K562 (cell line): ENCODE measurements around the gene UGT2B7. TPM values are rescaled to one million over a fixed set of nuclear protein-coding genes. Genes with fewer than 3 reads are reported as not detected.

Experiments
- ATAC-seq: fragments of 200-7000 bp; cut with Tn5 transposase; 3 replicates; pipeline ENCODE4 v1.9.1; 2020; ENCODE audit warnings: moderate library complexity
- BruUV-seq: library from RNA; stranded (reverse); fragments of 400-500 nt; replicated peaks from 2 replicates; lab custom pipeline; 2021; lab: Mats Ljungman, UMichigan
- CTCF ChIA-PET: fragments of 300-600 bp; formaldehyde crosslinking; extraction: SDS; loops from one replicate; lab custom pipeline; 2021; ENCODE audit warnings: low intra/inter-chr PET ratio; lab: Yijun Ruan, JAX
- POLR2A ChIA-PET: fragments of 300-600, 350-650 bp; sonication (Branson Sonifier 250); formaldehyde crosslinking; extraction: SDS; loops from one replicate; lab custom pipeline; 2021; ENCODE audit warnings: antibody characterized with exemption, inconsistent platforms; lab: Yijun Ruan, JAX
- DNase-seq, 4 experiments: peaks; one replicate each; pipeline versions ENCODE4 v3.0.0 to v3.0.0-alpha.2; 2011 to 2018; ENCODE audit warnings: low spot score in 3 of 4, mixed read lengths in 3 of 4; ENCODE audit errors: extremely low read depth in 1 of 4
- FAIRE-seq: peaks from 2 replicates; lab custom pipeline; 2011; peaks lifted over from hg19 to GRCh38; lab: Jason Lieb, UNC
- H2AFZ ChIP-seq: 2 replicates; pipeline ENCODE4 v1.6.0; 2011; ENCODE audit warnings: low read depth, low read length, control low read depth, inconsistent platforms
- H3K27ac ChIP-seq: fragments of 200-600 bp; 3 replicates; pipeline ENCODE4 v1.8.0; 2011; ENCODE audit warnings: low read depth, mild to moderate bottlenecking, control low read depth, inconsistent platforms, low read length, moderate library complexity, mixed read lengths; ENCODE audit errors: extremely low read depth
- H3K27me3 ChIP-seq, 2 experiments: fragments of 300-600 bp in 1 of 2; 2 replicates in 1 of 2; 3 replicates in 1 of 2; pipeline versions ENCODE4 v1.6.0 to v1.8.0; 2011; ENCODE audit warnings: inconsistent platforms in 2 of 2, low read length in 2 of 2, mild to moderate bottlenecking in 1 of 2, mixed read lengths in 1 of 2, moderate library complexity in 1 of 2; ENCODE audit not compliant: control insufficient read depth in 2 of 2, insufficient read depth in 2 of 2
- H3K36me3 ChIP-seq: fragments of 300-600 bp; 3 replicates; pipeline ENCODE4 v1.8.0; 2011; ENCODE audit warnings: mild to moderate bottlenecking, low read length, inconsistent platforms; ENCODE audit not compliant: control insufficient read depth, insufficient read depth
- H3K4me1 ChIP-seq, 2 experiments: fragments of 200-600 bp in 1 of 2; replicated peaks in 1 of 2; 2 replicates in 1 of 2; 3 replicates in 1 of 2; pipeline versions ENCODE4 v1.5.1 to v1.8.0; 2011; ENCODE audit warnings: inconsistent platforms in 2 of 2, low read length in 2 of 2, mild to moderate bottlenecking in 1 of 2, mixed read lengths in 1 of 2, moderate library complexity in 1 of 2; ENCODE audit not compliant: control insufficient read depth in 2 of 2, insufficient read depth in 2 of 2
- H3K4me2 ChIP-seq: 2 replicates; pipeline ENCODE4 v1.6.1; 2011; ENCODE audit warnings: low read length, control low read depth, inconsistent platforms, mixed read lengths; ENCODE audit not compliant: insufficient read depth
- H3K4me3 ChIP-seq: fragments of 200-600 bp; sonication (generic), shearing (Covaris generic); 2 replicates; pipeline ENCODE4 v1.5.1; 2016; ENCODE audit warnings: control low read depth, inconsistent platforms
- H3K79me2 ChIP-seq: fragments of 200-600 bp; 3 replicates; pipeline ENCODE4 v1.8.0; 2011; ENCODE audit warnings: low read length, inconsistent platforms; ENCODE audit not compliant: control insufficient read depth, insufficient read depth
- H3K9ac ChIP-seq, 2 experiments: 2 replicates each; pipeline versions ENCODE4 v1.6.0 to v1.6.1; 2011; ENCODE audit warnings: low read depth in 2 of 2, low read length in 2 of 2, control low read depth in 1 of 2, inconsistent platforms in 1 of 2, mild to moderate bottlenecking in 1 of 2, mixed read lengths in 1 of 2; ENCODE audit not compliant: insufficient read depth in 1 of 2
- H3K9me1 ChIP-seq: one replicate; pipeline ENCODE4 v1.6.0; 2011; ENCODE audit warnings: inconsistent platforms, mild to moderate bottlenecking, low read length, moderate library complexity; ENCODE audit not compliant: control insufficient read depth, insufficient read depth
- H3K9me3 ChIP-seq: replicated peaks from 2 replicates; pipeline ENCODE4 v1.5.1; 2011; ENCODE audit warnings: low read depth, low read length, inconsistent platforms; ENCODE audit not compliant: control insufficient read depth, insufficient read depth
- H4K20me1 ChIP-seq: replicated peaks from 2 replicates; pipeline ENCODE4 v1.6.1; 2011; ENCODE audit warnings: low read length, inconsistent platforms, mixed read lengths; ENCODE audit not compliant: control insufficient read depth, insufficient read depth
- EP300 ChIP-seq: IDR thresholded peaks from 2 replicates; pipeline ENCODE4 v1.6.1; 2012; ENCODE audit warnings: low read length, improper control_type of control experiment
- KLF13 ChIP-seq: fragments of 450-650 bp; IDR thresholded peaks from 2 replicates; pipeline ENCODE4 v1.6.1; 2016; ENCODE audit warnings: missing genetic modification characterization, low read depth, mild to moderate bottlenecking, missing compliant biosample characterization, moderate library complexity, borderline replicate concordance
- POU5F1 ChIP-seq: fragments of 150-350 bp; IDR thresholded peaks from 2 replicates; pipeline ENCODE4 v1.6.1; 2014; ENCODE audit warnings: borderline replicate concordance, low read length, low read depth, mild to moderate bottlenecking; ENCODE audit not compliant: partially characterized antibody
- SMAD1 ChIP-seq: fragments of 150-350 bp; IDR thresholded peaks from 2 replicates; pipeline ENCODE4 v1.6.1; 2014; ENCODE audit warnings: low read length, low read depth; ENCODE audit not compliant: partially characterized antibody
- ZBTB40 ChIP-seq, 2 experiments: fragments of 450-650 bp in 1 of 2; sonication (generic) in 1 of 2; formaldehyde crosslinking in 1 of 2; IDR thresholded peaks; 2 replicates each; pipeline versions ENCODE4 v1.7.1 to v1.9.0; 2016 to 2022; ENCODE audit warnings: inconsistent platforms in 1 of 2, mild to moderate bottlenecking in 1 of 2, missing genetic modification reagents in 1 of 2
- ZNF507 ChIP-seq: conservative IDR thresholded peaks from 2 replicates; pipeline ENCODE4 v1.6.1; 2017; ENCODE audit warnings: missing genetic modification characterization, missing compliant biosample characterization
- ZNF511 ChIP-seq: sonication (generic); formaldehyde crosslinking; IDR thresholded peaks from 2 replicates; pipeline ENCODE4 v1.8.0; 2022; ENCODE audit warnings: mild to moderate bottlenecking, missing genetic modification reagents
- WGBS: fragments of 100-300 bp; shearing (Covaris generic); methylation state at CpG from one replicate; pipeline ENCODE4 v1.1.6; 2016; ENCODE audit warnings: low coverage, mixed read lengths; ENCODE audit not compliant: insufficient coverage; ENCODE audit errors: missing lambda C conversion rate; 5-methylcytosine and 5-hydroxymethylcytosine counted together
- in situ Hi-C: fragments of 300-500 bp; cut with MboI; formaldehyde crosslinking; loops from 4 replicates; pipeline ENCODE4 v1.15.0; 2018; ENCODE audit warnings: inconsistent platforms, mixed read lengths
- intact Hi-C: fragments of 100-400 bp; cut with micrococcal nuclease; formaldehyde crosslinking; loops from 2 replicates; pipeline ENCODE4 v1.14.2; 2022
- polyA plus RNA-seq, 8 experiments: library from polyadenylated mRNA; depleted of rRNA in 4 of 8; stranded (reverse) in 5 of 8; unstranded in 3 of 8; fragments of >200 nt; fragmentation: Nextera tagmentation in 2 of 8; fragmentation: Illumina TruSeq in 1 of 8; extraction: Ambion mirVana in 2 of 8; extraction: Trizol in 1 of 8; gene quantifications; 2 replicates each; pipeline versions ENCODE4 v1.2.1 to v1.2.3, GENCODE V29; 2011 to 2014; ENCODE audit warnings: inconsistent platforms in 1 of 8, missing spikeins in 1 of 8
- total RNA-seq, 7 experiments: library from RNA; depleted of rRNA in 6 of 7; stranded (reverse); fragments of >200 nt in 6 of 7; fragmentation: Illumina TruSeq in 2 of 7; extraction: Trizol in 2 of 7; gene quantifications; 2 replicates each; pipeline versions ENCODE4 v1.2.1 to v1.2.3, GENCODE V29; 2011 to 2021; ENCODE audit warnings: low replicate concordance in 1 of 7

The UGT2B7 gene
- total and polyA plus RNA-seq, 9 of the 15 experiments (the other 6 are each of a cell fraction or from before 2014, with no cell fraction given), result 0.04 to 0.18 (median 0.14) TPM; not detected in 5

- Histone ChIP-seq H3K9me3 (no peaks in the 10 kb centered on the region; the same call in none of the 2 replicates), H3K9me1 (no peaks in the 10 kb centered on the region), H3K27ac (no peak overlapping the region), H3K4me3 (no peak overlapping the region), H2AFZ (no peak overlapping the region), H3K4me1 (no peaks in the 10 kb centered on the region), H4K20me1 (no peaks in the 10 kb centered on the region), H3K4me2 (no peak overlapping the region), H3K36me3 (no peaks in the 10 kb centered on the region), H3K9ac (no peak overlapping the region), H3K79me2 (no peaks in the 10 kb centered on the region), H3K27me3 (no peaks in the 10 kb centered on the region)
- intact Hi-C loops, result no loop called here
- 6% methylated on average over 1 of the region's 1 CpG for WGBS
- in situ Hi-C loops, result no loop called here
- no peak for FAIRE-seq
- BruUV-seq, result no TSS peak
- TF ChIP-seq ZNF507 (tag) (no peak), ZNF511 (CRISPR knock-in tag) (no peak), KLF13 (tag) (no peak), ZBTB40 (IDR thresholded peaks at IDR 0.05) (no peak), ZBTB40 (CRISPR knock-in tag; IDR thresholded peaks at IDR 0.05) (no peak), SMAD1 (no peak), POU5F1 (no peak), EP300 (no peak)
- POLR2A ChIA-PET, result interaction anchor here (0.5 kb wide), 1 partner anchor 68 kb away, joined by 3 read pairs; no protein-coding TSS in a partner anchor
- DNase-seq, result no peak
- CTCF ChIA-PET, result no interaction called here
- no peak for ATAC-seq
These were observed 4.1 kb upstream of the UGT2B7 start for GRCh38 chr4:69092190-69092589.
